Colonic mucosa (tissue), 4 donors: Measurements from ENCODE around the gene ESR2. TPM values are rescaled to one million over a fixed set of nuclear protein-coding genes. Genes with fewer than 3 reads are reported as not detected.

Experiments used
- DNase-seq: peaks from one replicate; pipeline ENCODE4 v3.0.0-alpha.2; 2020
- H3K27ac ChIP-seq: fragments of 200-600 bp; one replicate; pipeline ENCODE4 v1.8.0; 2021
- H3K27me3 ChIP-seq: fragments of 200-600 bp; one replicate; pipeline ENCODE4 v1.8.0; 2021
- H3K36me3 ChIP-seq: fragments of 200-600 bp; one replicate; pipeline ENCODE4 v1.8.0; 2021
- H3K4me1 ChIP-seq: fragments of 200-600 bp; one replicate; pipeline ENCODE4 v1.8.0; 2021; ENCODE audit warnings: mild to moderate bottlenecking
- H3K4me3 ChIP-seq: fragments of 200-600 bp; one replicate; pipeline ENCODE4 v1.8.0; 2021
- H3K9ac ChIP-seq, 2 donors: one replicate each; pipeline ENCODE4 v1.7.0; 2013; ENCODE audit warnings: control low read depth in 2 of 2, low read depth in 2 of 2, low read length in 2 of 2
- H3K9me3 ChIP-seq: fragments of 200-600 bp; one replicate; pipeline ENCODE4 v1.8.0; 2021
- intact Hi-C: fragments of 100-400 bp; cut with DNase I; formaldehyde crosslinking; loops from one replicate; pipeline ENCODE4 v1.14.1; 2022
- total RNA-seq, 2 donors: library from RNA; stranded (reverse); fragmentation: NEBNext Ultra II Directional in 1 of 2; extraction: Animal tissue kit (Norgen Biotek cat#: 25700) in 1 of 2; gene quantifications; one replicate each; pipeline ENCODE4 v1.2.1, GENCODE V29; 2021
- TF ChIP-seq, protein P1 (sequence below): fragments of 200-600 bp; IDR thresholded peaks from one replicate; pipeline ENCODE4 v1.8.0; 2022; ENCODE audit warnings: antibody characterized with exemption, mild to moderate bottlenecking
- donor health status: healthy.
- donor health status: DM: no; HTN: no; CAD: no.
- donor health status: DM: no; HTN: no; CAD: no.

ESR2 gene
- total RNA-seq, 2 donors from 2014 or later, result 0.42 to 0.85 TPM

- Histone ChIP-seq H3K27me3 (no peaks in the 10 kb centered on the region), H3K9ac (no peak overlapping the region), H3K9me3 (no peaks in the 10 kb centered on the region), H3K27ac (no peak overlapping the region), H3K4me3 (no peak overlapping the region), H3K36me3 (no peaks in the 10 kb centered on the region), H3K4me1 (no peaks in the 10 kb centered on the region)
- no peak for DNase-seq
- intact Hi-C loops, result no loop called here
- TF ChIP-seq, protein P1, sequence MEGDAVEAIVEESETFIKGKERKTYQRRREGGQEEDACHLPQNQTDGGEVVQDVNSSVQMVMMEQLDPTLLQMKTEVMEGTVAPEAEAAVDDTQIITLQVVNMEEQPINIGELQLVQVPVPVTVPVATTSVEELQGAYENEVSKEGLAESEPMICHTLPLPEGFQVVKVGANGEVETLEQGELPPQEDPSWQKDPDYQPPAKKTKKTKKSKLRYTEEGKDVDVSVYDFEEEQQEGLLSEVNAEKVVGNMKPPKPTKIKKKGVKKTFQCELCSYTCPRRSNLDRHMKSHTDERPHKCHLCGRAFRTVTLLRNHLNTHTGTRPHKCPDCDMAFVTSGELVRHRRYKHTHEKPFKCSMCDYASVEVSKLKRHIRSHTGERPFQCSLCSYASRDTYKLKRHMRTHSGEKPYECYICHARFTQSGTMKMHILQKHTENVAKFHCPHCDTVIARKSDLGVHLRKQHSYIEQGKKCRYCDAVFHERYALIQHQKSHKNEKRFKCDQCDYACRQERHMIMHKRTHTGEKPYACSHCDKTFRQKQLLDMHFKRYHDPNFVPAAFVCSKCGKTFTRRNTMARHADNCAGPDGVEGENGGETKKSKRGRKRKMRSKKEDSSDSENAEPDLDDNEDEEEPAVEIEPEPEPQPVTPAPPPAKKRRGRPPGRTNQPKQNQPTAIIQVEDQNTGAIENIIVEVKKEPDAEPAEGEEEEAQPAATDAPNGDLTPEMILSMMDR, result no peak
Observed at GRCh38 chr14:64246688-64247087, 47.5 kb downstream of the ESR2 start.

DNA sequence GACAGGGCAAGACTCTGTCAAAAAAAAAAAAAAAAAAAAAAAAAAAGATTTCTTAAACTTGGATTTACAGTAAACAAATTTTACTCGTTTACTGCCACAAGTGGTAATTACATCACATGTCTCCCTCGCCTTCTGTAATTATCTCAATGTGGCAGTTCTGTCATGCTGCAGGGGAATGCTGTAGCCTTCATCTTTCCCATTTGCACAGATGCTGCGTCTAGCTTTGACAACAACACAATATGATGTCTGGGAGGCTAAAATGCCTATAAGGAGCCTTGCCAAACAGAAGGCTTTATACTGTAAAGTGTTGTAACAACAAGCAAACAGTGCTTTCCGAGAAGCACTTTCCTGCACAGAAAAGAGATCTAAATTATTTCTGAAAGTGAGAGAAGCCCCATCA, 48.7 kb downstream of the ESR2 start:
- Histone ChIP-seq H3K4me3 (no peak overlapping the region), H3K9me3 (no peaks in the 10 kb centered on the region), H3K36me3 (no peaks in the 10 kb centered on the region), H3K4me1 (no peaks in the 10 kb centered on the region), H3K9ac (no peak overlapping the region), H3K27ac (no peak overlapping the region), H3K27me3 (no peaks in the 10 kb centered on the region)
- intact Hi-C loops, result no loop called here
- TF ChIP-seq, protein P1, result no peak
- no peak for DNase-seq

DNA sequence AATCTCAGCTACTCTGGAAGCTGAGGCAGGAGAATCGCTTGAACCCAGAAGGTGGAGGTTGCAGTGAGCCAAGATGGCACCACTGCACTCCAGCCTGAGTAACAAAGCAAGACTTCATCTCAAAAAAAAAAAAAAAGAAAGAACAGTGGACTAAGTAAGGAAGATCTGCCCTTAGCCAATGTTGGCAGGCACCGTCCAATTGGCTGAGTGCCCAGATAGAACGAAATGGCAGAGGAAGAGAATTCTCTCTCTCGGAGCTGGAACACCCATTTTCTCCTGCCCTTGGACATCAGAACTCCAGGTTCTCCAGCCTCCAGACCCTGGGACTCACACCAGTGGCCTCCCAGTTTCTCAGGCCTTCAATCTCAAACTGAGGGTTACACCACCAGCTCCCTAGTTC, 49.9 kb downstream of the ESR2 start:
- no peaks in the 10 kb centered on the region for H3K36me3 ChIP-seq
- intact Hi-C loops, result no loop called here
- TF ChIP-seq, protein P1, result no peak
- H3K4me3 ChIP-seq, result no peak overlapping the region
- H3K9me3 ChIP-seq, result no peaks in the 10 kb centered on the region
- H3K4me1 ChIP-seq, result no peaks in the 10 kb centered on the region
- no peaks in the 10 kb centered on the region for H3K27me3 ChIP-seq
- no peak overlapping the region for H3K27ac ChIP-seq
- no peak overlapping the region for H3K9ac ChIP-seq
- DNase-seq, result no peak

DNA sequence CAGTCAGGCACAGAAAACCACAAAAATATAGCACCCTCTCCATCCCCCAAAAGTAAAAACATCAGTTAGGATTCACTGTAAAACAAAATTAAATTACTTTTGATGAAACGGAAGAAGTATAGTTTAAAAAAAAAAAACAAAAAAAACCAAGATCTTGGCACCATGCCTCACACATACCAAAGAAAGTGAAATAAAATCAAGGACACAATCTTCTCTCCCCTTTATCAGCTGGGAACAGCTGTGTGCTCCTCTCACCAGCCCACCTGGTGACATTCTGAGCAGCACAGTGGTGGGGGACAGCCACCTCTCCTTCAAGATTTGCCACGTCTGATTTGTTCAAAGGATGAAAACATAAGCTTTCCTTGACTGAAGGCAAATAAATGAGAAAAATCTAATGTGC, 55.5 kb downstream of the ESR2 start:
- no peak for DNase-seq
- Histone ChIP-seq H3K27ac (no peak overlapping the region), H3K27me3 (no peaks in the 10 kb centered on the region), H3K4me1 (no peaks in the 10 kb centered on the region), H3K36me3 (no peaks in the 10 kb centered on the region), H3K9ac (no peak overlapping the region), H3K9me3 (no peaks in the 10 kb centered on the region), H3K4me3 (no peak overlapping the region)
- intact Hi-C loops, result no loop called here
- TF ChIP-seq, protein P1, result no peak

DNA sequence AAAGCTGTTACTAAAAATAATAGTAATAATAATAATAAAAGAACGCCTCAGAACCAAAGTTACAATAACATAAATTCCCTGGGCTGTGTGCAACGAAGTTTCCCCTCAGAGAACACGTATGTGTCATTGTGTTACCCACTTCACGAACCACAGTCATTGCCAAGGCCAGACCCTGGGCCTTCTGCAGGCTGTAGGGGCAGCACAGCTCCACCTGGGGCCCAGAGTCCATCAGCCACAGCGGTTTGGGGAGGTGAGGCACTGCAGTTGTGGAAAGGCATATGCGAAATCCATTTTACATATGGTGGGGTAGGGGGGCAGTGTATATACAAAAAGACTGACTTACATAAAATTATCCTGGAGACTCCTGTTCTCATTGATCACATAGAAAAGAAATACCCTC, 56.1 kb downstream of the ESR2 start:
- H3K4me3 ChIP-seq, result no peak overlapping the region
- no peak for DNase-seq
- no peaks in the 10 kb centered on the region for H3K4me1 ChIP-seq
- H3K27ac ChIP-seq, result no peak overlapping the region
- no peaks in the 10 kb centered on the region for H3K9me3 ChIP-seq
- no peaks in the 10 kb centered on the region for H3K27me3 ChIP-seq
- H3K36me3 ChIP-seq, result no peaks in the 10 kb centered on the region
- H3K9ac ChIP-seq, result no peak overlapping the region
- TF ChIP-seq, protein P1, result no peak
- intact Hi-C loops, result no loop called here
